HG03039 (cell line): ENCODE data around the gene AHI1.

Experiments
- ATAC-seq: cut with Tn5 transposase; IDR thresholded peaks from one replicate; pipeline ENCODE4 v1.9.1; 2021; ENCODE audit warnings: mild to moderate bottlenecking, moderate library complexity; ENCODE audit not compliant: unreplicated experiment

The AHI1 gene

GRCh38 chr6:135464634-135465033, 32.9 kb downstream of the AHI1 start:
- ATAC-seq: no peak

GRCh38 chr6:135461208-135461607, 36.3 kb downstream of the AHI1 start:
- no peak for ATAC-seq

DNA sequence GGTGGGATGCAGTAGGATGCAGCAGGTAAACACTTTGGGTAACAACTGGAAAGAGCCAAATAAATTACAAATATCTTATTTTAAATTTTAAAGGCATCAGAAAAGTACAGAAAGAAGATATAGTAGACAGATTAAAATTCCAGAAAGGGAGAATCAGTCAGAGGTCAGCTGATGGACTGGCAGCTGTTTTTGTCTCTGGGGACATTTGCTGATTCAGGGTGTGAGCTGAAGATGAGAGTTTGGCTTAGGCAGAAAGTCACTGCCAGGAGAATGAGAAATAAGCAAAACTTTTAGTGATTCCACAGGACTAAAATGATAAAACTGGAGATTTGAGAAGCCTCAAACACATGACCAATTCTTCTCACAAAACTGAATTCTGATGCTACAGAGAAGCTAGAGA, 39.5 kb downstream of the AHI1 start:
- no peak for ATAC-seq

- no peak for ATAC-seq
Measured at GRCh38 chr6:135451617-135452190, 45.8 kb downstream of the AHI1 start.

DNA sequence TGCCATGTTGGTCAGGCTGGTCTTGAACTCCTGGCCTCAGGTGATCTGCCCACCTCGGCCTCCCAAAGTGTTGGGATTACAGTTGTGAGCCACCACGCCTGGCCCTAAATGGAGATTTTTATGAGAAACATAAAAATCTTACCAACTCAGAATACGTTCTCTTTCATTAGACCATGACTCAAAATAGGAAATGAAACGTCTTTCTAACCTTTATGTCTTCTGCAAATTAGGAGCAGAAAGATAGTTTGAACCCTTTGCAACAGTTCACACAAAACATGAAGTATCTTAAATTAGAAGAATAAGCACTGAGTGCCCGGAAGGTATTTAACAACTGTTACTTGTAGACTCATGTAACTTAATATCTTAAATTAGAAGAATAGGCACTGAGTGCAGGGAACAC, 48.3 kb downstream of the AHI1 start:
- ATAC-seq: no peak

DNA sequence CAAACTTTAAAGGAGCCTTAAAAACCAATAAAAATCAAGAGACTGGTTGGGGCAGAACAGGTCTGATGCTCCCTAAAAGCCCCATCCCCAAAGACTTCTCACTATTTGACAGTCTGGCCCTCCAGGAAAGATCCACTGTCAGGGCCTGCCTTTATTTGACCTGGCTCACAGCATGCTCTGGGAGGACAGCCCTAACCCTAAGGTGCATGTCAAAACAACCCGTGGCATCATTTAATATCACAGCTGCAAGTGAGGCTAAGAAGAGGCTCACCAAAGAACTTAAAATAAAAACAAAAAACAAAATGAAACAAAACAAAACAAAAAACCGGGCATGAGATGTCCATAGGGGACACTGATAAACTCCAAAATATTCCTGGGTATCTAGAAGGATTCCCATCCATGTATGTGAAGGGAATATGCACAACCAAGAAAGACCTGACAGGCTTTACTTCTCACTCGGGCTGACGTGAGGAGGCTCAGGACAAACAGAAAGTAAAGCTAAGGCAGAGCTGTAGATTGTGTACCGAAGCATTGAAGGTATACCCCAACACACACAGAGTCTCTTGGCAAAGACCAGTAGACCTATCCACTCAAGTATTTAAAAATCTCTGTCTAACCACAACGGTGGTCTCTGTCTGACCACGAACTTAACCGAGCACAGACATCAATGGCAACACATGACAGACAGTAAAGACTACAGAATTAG, 57.3 kb downstream of the AHI1 start:
- no peak for ATAC-seq

DNA sequence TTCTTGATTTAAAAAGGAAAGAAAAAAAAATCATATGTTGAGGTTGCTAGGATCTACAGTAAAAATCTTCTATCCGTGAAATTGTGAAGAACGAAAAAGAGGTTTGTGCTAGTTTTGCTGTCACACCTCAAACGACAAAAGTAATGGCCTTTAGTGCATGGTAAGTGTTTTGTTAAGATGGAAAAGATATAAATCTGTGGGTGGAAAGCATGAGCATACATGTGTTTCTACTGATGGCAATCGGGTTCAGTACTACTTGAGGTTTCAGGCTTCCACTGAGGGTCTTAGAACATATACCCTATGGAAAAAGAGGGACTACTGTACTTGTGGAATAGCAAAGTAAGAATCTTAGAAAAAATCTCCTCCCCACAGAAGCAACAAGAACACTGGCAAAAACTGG, 58.0 kb downstream of the AHI1 start:
- no peak for ATAC-seq

- ATAC-seq: no peak
Measured at GRCh38 chr6:135438907-135439535, 58.5 kb downstream of the AHI1 start.

- no peak for ATAC-seq
Measured at GRCh38 chr6:135434991-135435390, 62.5 kb downstream of the AHI1 start.

GRCh38 chr6:135434095-135434494, 63.4 kb downstream of the AHI1 start:
- no peak for ATAC-seq

GRCh38 chr6:135428078-135428477, 69.5 kb downstream of the AHI1 start:
- no peak for ATAC-seq

DNA sequence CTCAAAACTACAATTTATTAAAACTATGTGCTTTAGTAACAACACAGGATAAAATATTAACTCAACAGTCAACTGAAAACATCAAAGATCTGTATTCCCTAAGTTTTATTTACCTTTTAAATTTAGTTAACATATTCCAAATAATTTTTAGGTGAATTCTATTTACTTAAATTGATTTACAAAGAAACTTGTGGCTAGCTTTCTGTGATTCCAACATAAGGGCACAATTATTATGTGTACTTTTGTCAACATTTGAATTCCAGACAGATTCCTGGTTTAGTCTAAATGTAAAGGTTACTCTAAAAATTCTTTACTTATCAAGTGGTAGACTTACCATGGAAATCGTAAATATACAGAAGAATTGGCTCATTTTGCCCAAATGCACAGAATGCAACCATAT, 70.7 kb downstream of the AHI1 start:
- no peak for ATAC-seq

DNA sequence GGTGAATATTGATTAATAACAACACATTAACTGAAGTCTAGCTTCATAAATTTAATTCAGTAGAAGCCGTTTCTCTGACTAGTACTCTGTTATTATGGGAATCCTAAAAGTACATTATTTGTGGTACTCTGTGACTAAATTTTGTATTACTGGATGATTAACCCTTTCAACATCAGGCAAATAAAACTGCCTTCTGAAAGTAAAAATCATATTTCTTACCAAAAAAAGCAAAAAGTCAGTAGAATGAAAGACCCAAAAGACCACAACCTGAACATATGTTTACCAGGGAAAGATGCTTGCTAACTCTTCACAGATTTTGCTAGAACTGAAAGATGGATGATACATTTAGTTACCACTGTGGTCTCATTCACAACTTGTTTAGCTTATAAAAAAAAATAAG, 73.2 kb downstream of the AHI1 start:
- no peak for ATAC-seq

DNA sequence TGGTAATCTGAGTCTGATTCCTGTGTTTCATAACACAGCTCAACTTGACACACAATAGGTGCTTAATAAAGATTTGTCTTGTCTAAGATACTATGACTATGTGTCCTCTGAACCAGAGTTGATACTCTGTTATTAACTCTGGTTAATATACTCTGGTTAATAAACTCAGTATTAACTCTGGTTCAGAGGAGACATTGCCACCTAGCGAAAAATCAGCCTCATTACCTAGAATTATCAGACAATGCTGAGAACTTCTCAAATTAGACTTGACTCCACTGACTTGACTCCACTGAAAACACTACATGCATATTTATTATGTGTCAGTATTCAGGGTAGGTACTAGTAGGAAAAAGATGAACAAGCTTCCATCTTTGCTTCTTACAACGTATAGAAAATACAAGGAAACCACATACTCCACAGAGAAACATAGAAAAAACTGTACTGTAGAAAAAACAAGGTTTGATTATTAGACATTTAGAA, 73.9 kb downstream of the AHI1 start:
- peak; percentile 78 for ATAC-seq

DNA sequence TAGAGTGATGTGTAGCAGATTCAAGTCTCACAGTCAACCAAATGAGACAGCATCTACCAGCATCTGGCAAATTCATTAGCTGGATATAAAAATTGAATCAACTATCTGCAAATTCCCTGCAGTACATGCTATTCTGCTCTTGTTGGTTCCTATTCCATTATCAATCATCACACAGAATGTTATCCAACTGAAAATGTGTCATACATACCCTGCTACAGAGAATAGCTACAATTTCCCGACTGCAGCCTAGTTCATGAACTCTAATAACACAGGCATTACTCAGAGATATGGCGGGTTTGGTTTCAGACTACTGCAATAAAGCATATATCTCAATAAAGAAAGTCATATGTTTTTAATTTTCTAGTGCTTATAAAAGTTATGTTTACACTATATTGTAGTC, 78.4 kb downstream of the AHI1 start:
- no peak for ATAC-seq

DNA sequence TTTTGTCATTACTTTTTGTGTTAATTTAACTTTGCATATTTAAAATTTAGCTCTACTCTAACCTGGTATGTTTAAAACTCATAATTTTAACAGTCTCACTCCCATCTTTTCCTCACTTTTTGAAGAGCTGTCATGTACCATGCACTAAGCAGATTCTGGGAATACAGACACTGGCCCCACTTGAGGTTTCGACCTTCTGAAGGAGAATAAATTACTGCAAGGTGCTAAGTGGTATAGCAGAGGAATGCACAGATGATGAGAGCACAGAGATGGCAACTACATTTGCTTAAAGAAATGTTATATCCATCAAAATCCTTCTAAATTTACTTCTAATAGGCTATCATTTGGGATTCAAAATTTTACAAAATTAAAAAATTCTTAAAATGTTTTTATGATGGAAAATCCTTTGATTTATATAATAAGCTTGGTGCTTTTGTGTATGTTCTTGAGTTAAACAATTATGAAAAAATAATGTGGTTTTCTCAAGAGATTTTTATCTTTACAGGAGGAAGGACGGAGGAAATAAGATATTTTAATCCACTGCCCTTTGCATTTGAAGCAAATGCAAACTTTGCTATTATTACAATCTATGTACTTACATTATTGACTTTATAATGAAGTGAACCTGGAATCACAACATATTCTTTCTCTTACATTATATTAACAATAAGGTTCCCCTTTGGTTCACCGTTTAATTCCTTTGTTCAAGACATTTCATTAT, 79.3 kb downstream of the AHI1 start:
- no peak for ATAC-seq

GRCh38 chr6:135412761-135413160, 84.8 kb downstream of the AHI1 start:
- no peak for ATAC-seq

GRCh38 chr6:135411849-135412248, 85.7 kb downstream of the AHI1 start:
- no peak for ATAC-seq

GRCh38 chr6:135411339-135411738, 86.2 kb downstream of the AHI1 start:
- no peak for ATAC-seq

DNA sequence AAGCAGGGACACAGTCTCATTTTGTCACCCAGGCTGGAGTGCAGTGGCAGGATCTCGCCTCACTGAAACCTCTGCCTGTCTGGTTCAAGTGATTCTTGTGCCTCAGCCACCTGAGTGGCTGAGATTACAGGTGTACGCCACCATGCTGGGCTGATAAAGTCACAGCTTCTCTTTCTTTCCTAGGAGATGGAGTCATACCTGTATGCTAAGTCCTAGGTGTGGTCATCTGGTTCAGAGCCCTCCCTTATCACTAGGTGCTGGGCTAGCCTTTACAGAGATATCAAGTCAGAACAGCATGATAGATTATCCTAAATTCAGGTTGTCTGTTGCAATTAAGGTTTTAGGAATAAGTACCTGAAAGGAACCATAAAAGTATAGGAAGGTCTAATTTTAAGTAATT, 86.7 kb downstream of the AHI1 start:
- no peak for ATAC-seq

- no peak for ATAC-seq
Measured at GRCh38 chr6:135403584-135403983, 94.0 kb downstream of the AHI1 start.

DNA sequence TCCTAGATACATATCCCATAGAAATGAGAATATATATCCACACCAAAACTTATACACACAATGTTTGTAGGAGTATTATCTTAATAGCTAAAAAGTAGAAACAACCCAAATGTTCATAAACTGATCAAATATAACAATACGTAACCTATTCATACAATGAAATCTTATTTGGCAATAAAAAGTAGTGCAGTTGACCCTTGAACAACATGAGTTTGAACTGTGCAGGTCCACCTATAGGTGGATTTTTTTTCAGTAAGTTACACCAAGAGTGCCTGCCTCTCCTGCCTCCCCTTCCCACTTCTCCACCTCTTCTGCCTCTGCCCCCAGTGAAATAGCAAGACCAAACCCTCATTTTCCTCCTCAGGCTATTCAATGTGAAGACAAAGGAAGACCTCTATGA, 95.2 kb downstream of the AHI1 start:
- no peak for ATAC-seq
